ENCODE data around the gene AFF4. TPM values are rescaled to one million over a fixed set of nuclear protein-coding genes. Genes with fewer than 3 reads are reported as not detected.

AFF4 gene
- total and polyA plus RNA-seq, 2 experiments from 2014 or later: 41.7 to 47.3 TPM

DNA sequence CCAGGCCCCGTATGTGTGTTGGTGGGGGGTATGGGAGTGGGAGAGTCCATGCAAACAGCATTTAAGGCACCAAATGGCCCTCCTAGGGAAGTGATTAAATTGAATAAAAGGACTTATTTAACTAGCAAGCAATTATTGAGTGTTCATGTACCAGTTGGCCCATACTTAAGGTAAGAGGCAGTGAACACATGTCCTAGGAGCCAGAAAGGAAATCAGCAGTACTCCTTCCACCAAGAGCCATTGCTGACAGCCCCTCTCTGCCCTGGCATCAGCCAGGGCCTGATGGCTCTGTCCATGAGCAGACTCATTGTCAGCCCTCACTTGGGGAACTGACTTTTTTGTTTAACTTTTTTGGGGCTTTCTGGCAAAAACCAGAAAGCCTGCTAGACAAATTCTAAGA, 122.5 kb downstream of the AFF4 start:
- Histone ChIP-seq H2AFZ (no peak overlapping the region), H4K20me1 (ENCODE audit: insufficient read depth) (no peaks in the 10 kb centered on the region), H3K9me3 (ENCODE audit: low read depth) (no peaks in the 10 kb centered on the region), H3K27ac (no peak overlapping the region), H3K9ac (no peak overlapping the region), H3F3A (ENCODE audit: insufficient read depth) (peaks cover 13% of the 10 kb centered on the region; the same call in 1 of the 2 replicates), H3K9me2 (ENCODE audit: insufficient read depth) (no peaks in the 10 kb centered on the region), H3K4me1 (ENCODE audit: insufficient read depth) (peaks cover 14% of the 10 kb centered on the region), H3K36me3 (ENCODE audit: low read depth) (no peaks in the 10 kb centered on the region), H3K27me3 (replicated peaks; ENCODE audit: insufficient read depth) (no peaks in the 10 kb centered on the region), H3K79me2 (ENCODE audit: insufficient read depth) (no peaks in the 10 kb centered on the region), H3K4me3 (no peak overlapping the region), H3K4me2 (ENCODE audit: unreplicated experiment) (no peak overlapping the region)
- 38 to 59% methylated on average over 1 of the region's 1 CpG for WGBS, 2 experiments (ENCODE audit: low coverage in 1 of 2, low lambda C conversion rate in 2 of 2, missing lambda C conversion rate in 2 of 2)
- DNase-seq: no peak
- TF ChIP-seq EZH2phosphoT487 (IDR thresholded peaks at IDR 0.05; ENCODE audit: insufficient read depth, low read depth) (no peak), EZH2 (IDR thresholded peaks at IDR 0.05; ENCODE audit: insufficient read depth, poor library complexity, severe bottlenecking) (no peak)
- in situ Hi-C loops (cut with MboI): no loop called here

GRCh38 chr5:132840313-132840712, 123.1 kb downstream of the AFF4 start:
- H2AFZ ChIP-seq: peak overlapping the region; percentile 75
- peaks cover 13% of the 10 kb centered on the region; the same call in 1 of the 2 replicates for H3F3A ChIP-seq (ENCODE audit: insufficient read depth)
- WGBS, 2 experiments (ENCODE audit: low coverage in 1 of 2, low lambda C conversion rate in 2 of 2, missing lambda C conversion rate in 2 of 2): 55 to 57% methylated on average over 3 of the region's 3 CpGs
- H3K4me3 ChIP-seq: no peak overlapping the region
- in situ Hi-C loops (cut with MboI): no loop called here
- TF ChIP-seq EZH2 (IDR thresholded peaks at IDR 0.05; ENCODE audit: insufficient read depth, poor library complexity, severe bottlenecking) (no peak), EZH2phosphoT487 (IDR thresholded peaks at IDR 0.05; ENCODE audit: insufficient read depth, low read depth) (no peak)
- no peak for DNase-seq
- peak overlapping the region; percentile 65 for H3K27ac ChIP-seq
- H3K27me3 ChIP-seq (replicated peaks; ENCODE audit: insufficient read depth): no peaks in the 10 kb centered on the region
- no peaks in the 10 kb centered on the region for H3K36me3 ChIP-seq (ENCODE audit: low read depth)
- H3K79me2 ChIP-seq (ENCODE audit: insufficient read depth): no peaks in the 10 kb centered on the region
- H3K4me2 ChIP-seq (ENCODE audit: unreplicated experiment): no peak overlapping the region
- peaks cover 14% of the 10 kb centered on the region for H3K4me1 ChIP-seq (ENCODE audit: insufficient read depth)
- no peaks in the 10 kb centered on the region for H3K9me2 ChIP-seq (ENCODE audit: insufficient read depth)
- H4K20me1 ChIP-seq (ENCODE audit: insufficient read depth): no peaks in the 10 kb centered on the region
- no peaks in the 10 kb centered on the region for H3K9me3 ChIP-seq (ENCODE audit: low read depth)
- peak overlapping the region; percentile 31 for H3K9ac ChIP-seq

DNA sequence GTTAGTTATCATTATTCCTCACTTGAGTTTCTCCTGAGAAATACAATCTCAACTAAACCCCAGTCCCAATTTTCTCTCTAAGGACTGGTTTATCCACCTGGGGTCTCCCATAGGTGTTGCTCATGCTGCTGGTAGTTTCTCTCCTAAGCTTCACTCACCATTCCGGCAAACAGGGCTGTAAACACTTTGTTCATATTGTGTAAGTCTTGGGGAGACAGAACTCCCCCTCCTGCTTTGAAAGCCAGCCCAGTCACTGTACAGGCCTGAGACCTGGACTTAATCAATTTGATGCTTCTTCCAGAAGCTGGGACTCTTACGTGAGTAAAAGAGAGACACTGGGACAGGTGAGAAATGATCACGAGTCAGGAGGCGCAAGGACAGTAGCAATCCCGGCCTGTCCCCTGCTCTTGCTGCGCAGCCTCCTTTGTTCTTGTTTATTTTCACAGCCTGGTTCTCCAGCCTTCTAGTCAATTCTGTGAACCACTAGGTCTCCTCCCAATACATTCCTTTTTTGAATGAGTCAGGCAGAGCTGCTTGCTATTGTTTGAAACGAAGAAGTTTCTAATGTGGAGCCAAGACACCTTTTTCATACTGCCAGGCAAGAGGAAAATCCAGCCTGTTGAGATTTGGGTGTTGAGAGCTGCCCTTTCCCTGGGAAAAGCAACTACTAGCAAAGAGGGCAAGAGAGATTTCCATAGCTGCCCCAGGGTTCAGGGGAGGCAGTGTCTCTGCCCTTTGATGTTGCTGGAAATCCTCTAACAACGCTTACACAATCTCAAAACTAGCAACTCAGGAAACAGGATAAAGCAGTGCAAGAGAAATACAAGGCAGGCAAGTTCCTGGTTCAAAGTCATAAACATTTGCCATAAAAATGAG, 123.8 kb downstream of the AFF4 start:
- peak; percentile 77 for DNase-seq
- Histone ChIP-seq H3F3A (ENCODE audit: insufficient read depth) (peaks cover 13% of the 10 kb centered on the region; the same call in 1 of the 2 replicates), H3K4me2 (ENCODE audit: unreplicated experiment) (peak overlapping the region; percentile 22), H3K9ac (peak overlapping the region; percentile 31), H3K9me3 (ENCODE audit: low read depth) (no peaks in the 10 kb centered on the region), H3K27me3 (replicated peaks; ENCODE audit: insufficient read depth) (no peaks in the 10 kb centered on the region), H3K27ac (peak overlapping the region; percentile 65), H3K36me3 (ENCODE audit: low read depth) (no peaks in the 10 kb centered on the region), H3K79me2 (ENCODE audit: insufficient read depth) (no peaks in the 10 kb centered on the region), H3K4me1 (ENCODE audit: insufficient read depth) (peaks cover 14% of the 10 kb centered on the region), H2AFZ (peak overlapping the region; percentile 75), H3K4me3 (no peak overlapping the region), H3K9me2 (ENCODE audit: insufficient read depth) (no peaks in the 10 kb centered on the region), H4K20me1 (ENCODE audit: insufficient read depth) (no peaks in the 10 kb centered on the region)
- in situ Hi-C loops (cut with MboI): no loop called here
- WGBS, 2 experiments (ENCODE audit: low coverage in 1 of 2, low lambda C conversion rate in 2 of 2, missing lambda C conversion rate in 2 of 2): 76 to 78% methylated on average over 8 of the region's 8 CpGs
- TF ChIP-seq EZH2 (IDR thresholded peaks at IDR 0.05; ENCODE audit: insufficient read depth, poor library complexity, severe bottlenecking) (no peak), EZH2phosphoT487 (IDR thresholded peaks at IDR 0.05; ENCODE audit: insufficient read depth, low read depth) (no peak)

DNA sequence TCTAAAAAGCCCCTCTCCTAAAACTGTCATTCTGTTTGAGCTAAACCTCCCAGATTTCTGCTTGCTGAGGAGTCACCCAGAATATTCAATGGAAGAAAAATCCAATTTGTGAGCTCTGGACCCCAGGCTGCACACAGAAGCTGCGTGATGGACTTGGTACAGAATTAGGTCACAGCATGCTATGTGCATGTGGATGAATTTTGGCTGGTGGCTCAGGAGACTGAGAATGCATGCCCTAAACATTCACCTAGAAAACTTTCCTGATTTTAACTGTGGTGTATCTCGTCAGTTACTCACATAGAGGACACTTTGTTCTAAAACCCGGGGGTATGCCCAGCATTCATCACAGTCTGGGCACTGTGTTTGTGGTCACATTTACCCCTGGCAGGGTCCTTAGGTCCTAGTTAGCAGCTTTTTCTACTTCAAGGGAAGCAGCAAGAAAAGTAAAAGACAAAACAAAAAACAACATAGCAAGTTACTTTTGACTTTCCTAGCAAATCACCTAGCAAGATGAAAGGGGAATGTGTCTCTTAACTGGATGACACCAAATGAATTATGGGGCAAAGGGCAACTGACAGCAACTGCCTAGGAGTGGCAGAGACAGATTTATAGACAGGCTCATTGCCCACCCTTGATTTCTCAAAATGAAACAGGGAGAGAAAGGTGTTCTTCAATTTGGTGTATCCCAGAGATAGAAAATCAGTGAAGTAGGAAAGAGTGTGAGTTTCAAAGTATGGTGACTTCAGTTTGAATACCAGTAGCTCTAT, 124.7 kb downstream of the AFF4 start:
- H3F3A ChIP-seq (ENCODE audit: insufficient read depth): peaks cover 13% of the 10 kb centered on the region; the same call in 1 of the 2 replicates
- no peak overlapping the region for H3K9ac ChIP-seq
- in situ Hi-C loops (cut with MboI): no loop called here
- H2AFZ ChIP-seq: 0 out of 2 replicates have a peak overlapping the region, but pooled peaks have one; percentile 75
- H3K27ac ChIP-seq: no peak overlapping the region; the same call in 1 of the 2 replicates
- no peaks in the 10 kb centered on the region for H3K36me3 ChIP-seq (ENCODE audit: low read depth)
- TF ChIP-seq EZH2phosphoT487 (IDR thresholded peaks at IDR 0.05; ENCODE audit: insufficient read depth, low read depth): no peak
- TF ChIP-seq EZH2 (IDR thresholded peaks at IDR 0.05; ENCODE audit: insufficient read depth, poor library complexity, severe bottlenecking): no peak
- H3K4me3 ChIP-seq: no peak overlapping the region
- H4K20me1 ChIP-seq (ENCODE audit: insufficient read depth): no peaks in the 10 kb centered on the region
- no peak for DNase-seq
- WGBS, 2 experiments (ENCODE audit: low coverage in 1 of 2, low lambda C conversion rate in 2 of 2, missing lambda C conversion rate in 2 of 2): 74 to 76% methylated on average over 3 of the region's 3 CpGs
- H3K9me2 ChIP-seq (ENCODE audit: insufficient read depth): no peaks in the 10 kb centered on the region
- H3K9me3 ChIP-seq (ENCODE audit: low read depth): no peaks in the 10 kb centered on the region
- H3K79me2 ChIP-seq (ENCODE audit: insufficient read depth): no peaks in the 10 kb centered on the region
- H3K27me3 ChIP-seq (replicated peaks; ENCODE audit: insufficient read depth): no peaks in the 10 kb centered on the region
- no peak overlapping the region for H3K4me2 ChIP-seq (ENCODE audit: unreplicated experiment)
- peaks cover 14% of the 10 kb centered on the region for H3K4me1 ChIP-seq (ENCODE audit: insufficient read depth)

All from GM23248 (cell line).